NCI-H128 (cell line): ENCODE measurements around the gene NDNF.

ENCODE experiments used
- DNase-seq: peaks from one replicate; lab custom pipeline; 2025; ENCODE audit not compliant: unreplicated experiment; lab: John Stamatoyannopoulos, UW

The NDNF gene

DNA sequence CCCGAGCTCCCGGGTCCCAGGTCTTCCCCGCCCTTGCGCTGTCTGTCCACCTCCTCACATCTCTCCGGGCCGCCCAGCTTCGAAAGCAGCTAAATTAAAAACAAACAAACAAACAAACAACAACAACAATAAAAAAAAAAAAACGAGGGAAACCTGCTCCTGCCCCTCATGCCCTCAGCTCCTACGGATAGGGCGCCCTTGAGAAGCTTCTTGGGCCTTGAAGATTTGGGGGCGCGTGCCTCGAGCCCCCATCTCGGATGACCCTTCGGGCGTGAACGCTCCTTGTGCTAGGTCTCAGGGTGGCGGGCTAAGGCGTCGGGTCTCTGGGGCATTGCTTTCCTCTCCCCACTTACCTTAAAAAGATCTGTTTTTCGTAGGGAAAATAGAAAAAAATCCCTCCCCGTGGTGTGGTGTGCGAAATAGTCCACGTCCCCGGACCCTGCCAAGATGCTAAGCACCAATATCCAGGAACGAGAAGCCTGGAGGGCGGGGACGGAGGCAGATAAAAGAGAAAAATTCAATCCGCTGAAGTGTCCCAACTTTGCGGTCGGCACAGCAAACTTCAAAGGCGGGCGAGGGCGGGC lies 603 bp downstream of the NDNF start:
- no peak for DNase-seq

- no peak for DNase-seq
These were observed 1.4 kb downstream of the NDNF start for GRCh38 chr4:121070696-121071639.

GRCh38 chr4:121070274-121070673 lies 2.1 kb downstream of the NDNF start:
- no peak for DNase-seq

GRCh38 chr4:121069430-121069829 lies 2.9 kb downstream of the NDNF start:
- DNase-seq = no peak

DNA sequence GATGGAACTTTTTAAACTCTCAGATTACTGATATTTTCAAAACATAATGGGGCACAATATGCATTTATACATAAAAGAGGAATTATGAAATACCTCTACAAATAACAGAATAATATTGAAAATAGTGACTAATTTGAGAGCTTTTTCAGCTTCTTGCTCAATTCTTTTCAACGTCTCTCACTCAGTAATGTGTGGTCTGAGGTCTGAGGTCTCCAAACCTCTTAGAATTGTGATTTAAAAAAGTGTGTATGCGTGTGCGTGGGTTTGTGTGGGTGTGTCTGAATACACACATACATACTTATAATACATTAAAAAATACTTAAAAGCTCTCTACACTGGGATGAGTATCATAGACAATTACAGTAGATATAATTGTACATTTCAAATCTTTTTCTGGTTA lies 7.9 kb downstream of the NDNF start:
- DNase-seq = no peak

DNA sequence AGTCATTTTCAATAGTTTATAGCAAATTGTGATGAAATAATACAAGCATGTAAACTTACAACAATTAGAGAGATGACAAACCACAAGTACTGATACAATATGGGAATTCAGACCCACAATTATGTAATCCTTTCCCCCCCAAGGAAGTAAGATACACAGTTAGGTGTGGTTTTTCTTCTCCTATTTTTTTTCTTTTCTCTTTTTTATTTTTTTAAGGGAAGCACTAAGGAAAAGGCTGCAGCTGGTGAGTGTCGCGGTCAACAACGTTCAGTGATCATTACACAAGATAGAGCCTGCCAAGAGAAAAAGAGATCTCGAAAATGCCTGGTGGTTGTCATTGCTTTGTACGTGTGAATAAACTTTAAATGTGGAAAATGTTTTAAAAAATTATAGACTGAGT lies 9.8 kb downstream of the NDNF start:
- no peak for DNase-seq

DNA sequence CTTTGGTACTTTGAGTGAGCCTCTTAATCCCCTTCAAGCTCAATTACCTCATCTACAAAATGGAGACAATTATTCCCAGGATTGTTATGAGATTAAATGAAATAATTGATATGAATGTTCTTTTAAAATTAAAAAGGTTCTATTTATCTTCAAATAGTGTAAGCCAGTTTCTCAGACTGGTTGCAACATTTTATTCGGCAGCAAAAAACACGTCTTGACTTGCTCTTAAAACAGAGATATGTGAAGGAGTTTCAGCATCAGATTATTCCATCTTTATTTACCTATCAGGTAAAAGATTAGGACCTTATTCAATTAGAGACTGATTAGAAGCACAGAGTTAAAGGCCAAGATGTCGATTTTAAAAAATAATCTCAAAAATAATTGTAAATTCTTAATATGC lies 10.5 kb downstream of the NDNF start:
- DNase-seq = no peak

DNA sequence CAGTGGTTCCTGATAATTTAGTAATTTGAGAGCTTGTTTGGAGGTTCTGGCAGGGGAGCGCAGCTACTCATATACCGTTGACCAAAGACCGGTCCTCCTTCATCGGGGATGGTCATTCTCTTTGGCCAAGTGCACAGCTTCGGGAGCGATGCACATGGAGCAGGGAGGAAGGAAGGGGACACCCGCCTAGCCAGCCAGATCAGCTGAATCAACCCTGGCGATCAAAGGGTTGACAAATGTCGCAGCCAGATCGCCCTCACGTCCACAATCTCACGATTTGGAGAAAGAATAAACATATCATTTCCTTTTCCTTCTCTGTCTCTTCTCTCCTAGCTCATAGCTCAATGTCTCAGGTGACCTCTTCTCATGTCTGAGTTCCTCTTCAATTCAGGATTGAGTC lies 11.1 kb downstream of the NDNF start:
- no peak for DNase-seq

DNA sequence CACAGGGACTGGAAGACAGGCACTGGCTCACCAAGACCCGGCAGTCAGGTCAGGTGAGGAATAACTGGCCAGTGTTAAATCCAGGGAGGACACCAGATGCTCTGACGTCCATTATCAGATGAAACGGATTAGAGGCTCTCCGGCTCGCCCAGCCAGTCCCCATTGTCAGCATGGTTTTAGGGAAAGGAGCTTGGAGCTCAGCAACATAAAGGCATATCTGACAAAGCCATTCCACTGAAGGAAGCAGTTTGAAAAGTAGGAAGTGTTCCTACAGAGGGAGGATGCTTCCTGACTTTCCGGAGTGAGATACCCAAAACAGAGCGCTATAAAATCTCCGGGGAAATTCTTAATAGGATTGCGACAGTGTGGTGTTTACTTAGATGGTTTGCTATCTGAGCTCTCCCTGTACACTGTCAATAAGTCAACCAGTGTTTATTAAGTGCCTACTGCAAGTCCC lies 14.8 kb downstream of the NDNF start:
- no peak for DNase-seq

GRCh38 chr4:121056066-121056465 lies 16.3 kb downstream of the NDNF start:
- no peak for DNase-seq

- no peak for DNase-seq
These were observed 18.0 kb downstream of the NDNF start for GRCh38 chr4:121054373-121054772.

DNA sequence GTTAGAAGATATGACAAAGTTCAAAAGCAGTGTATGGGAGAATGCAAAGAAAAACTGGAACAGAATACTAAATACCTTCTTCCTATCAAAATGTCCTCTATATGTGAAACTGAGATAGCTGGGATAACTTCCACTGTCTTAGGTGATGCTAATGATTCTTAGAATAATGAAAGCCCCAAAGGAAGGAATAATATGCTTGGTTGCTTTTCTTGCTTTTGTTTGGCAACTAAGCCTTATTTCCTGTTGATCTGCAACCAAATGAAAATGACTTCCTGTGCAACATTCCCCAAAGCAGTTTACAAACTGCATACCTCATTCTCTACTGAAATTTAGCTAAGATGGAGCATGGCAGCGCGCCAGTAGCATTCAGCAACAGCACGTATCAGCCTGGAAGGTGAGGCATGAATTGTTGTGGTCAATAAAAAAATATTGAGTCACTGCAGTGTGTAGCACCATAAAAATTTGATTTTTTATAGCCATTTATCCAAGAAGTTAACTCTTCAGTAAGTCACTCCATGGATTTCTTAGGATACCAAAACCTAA lies 18.7 kb downstream of the NDNF start:
- no peak for DNase-seq

DNA sequence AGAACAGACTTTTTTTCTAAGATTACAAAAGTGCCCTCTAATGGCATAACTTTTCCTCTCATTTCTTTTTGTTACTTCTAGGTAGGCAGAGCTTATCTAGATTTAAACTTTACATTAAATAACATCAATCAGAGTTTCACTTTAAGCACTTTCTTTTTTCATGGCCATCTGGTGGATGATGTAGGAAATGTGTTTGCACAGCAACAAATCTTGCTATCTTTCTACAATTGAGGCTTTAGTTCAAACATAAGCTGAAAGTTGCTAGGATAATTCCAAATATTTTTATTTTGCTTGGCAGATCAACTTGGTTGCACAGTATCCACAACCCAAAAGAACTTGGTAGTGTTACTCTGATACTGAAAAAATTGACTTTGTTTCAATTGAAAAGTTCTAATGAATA lies 22.0 kb downstream of the NDNF start:
- DNase-seq = no peak

- DNase-seq = no peak
These were observed 23.2 kb downstream of the NDNF start for GRCh38 chr4:121049072-121049599.

DNA sequence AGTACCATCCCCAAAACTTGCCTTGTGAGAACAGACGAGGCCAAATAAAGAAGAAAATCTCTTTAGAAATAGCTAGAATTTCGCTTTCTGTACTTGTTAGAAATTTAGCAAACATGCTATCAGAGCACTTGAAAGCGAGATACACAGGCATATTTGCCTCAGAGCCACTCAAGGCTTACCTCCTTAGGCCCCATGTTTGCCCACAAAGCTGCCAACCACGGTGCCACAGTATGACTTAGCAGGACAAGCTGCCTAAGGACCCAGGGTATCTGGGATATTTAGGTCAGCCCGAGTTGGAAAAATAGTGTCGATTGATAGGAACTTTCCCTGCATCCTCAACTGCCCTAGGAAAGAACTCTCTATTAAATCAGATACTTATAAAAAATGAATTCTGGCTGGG lies 24.2 kb downstream of the NDNF start:
- DNase-seq = no peak

GRCh38 chr4:121041307-121042090 lies 30.8 kb downstream of the NDNF start:
- no peak for DNase-seq

- no peak for DNase-seq
These were observed 38.3 kb downstream of the NDNF start for GRCh38 chr4:121034017-121034416.

DNA sequence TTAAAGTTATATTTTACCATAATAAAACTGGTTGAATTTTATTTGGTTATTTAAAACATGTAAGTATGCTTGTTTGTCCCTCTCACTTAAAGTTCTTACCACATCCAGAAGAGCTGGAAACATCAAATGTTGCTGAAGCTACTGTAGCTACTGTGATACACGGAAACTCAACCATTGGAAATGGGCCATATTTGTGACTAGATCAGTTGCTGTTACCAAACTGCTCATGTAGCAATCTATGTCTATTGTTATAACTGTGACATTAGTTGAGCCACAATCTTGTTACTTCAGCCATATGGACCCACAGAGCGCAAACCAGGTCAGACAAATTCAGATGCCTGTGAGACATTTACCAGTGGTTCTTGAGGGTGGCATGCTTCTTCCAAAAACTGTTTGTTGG lies 41.6 kb downstream of the NDNF start:
- no peak for DNase-seq

DNA sequence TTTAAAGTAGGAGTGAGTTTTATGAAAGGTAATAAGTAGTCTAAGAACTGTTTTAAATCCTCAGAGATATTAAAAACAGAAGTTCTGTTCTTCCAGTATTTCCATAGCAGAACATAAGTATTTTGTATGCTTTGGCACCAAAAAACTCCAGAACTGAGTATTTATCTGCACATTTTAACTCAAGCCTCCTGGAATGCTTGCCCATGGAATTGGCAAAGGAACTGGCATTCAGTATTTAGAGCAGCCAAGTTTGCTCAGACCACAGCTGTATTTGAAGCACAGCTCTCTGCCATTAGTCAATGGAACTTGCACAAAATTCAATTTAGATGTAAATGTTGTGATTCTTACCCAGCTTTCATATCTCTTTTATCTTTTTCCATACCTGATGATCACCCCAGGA lies 42.2 kb downstream of the NDNF start:
- DNase-seq = no peak

- no peak for DNase-seq
These were observed 46.3 kb downstream of the NDNF start for GRCh38 chr4:121026034-121026433.

GRCh38 chr4:121025540-121025939 lies 46.8 kb downstream of the NDNF start:
- no peak for DNase-seq
